ENCODE measurements around the gene MZT2A.
"Not testable (repeated sequence)": the region's sequence is repeated elsewhere in the genome, so short reads cannot be mapped to it uniquely, and the experiment has no call there.

- not testable (repeated sequence) for TF ChIP-seq CTCF, EZH2, EZH2phosphoT487 (IDR thresholded peaks at IDR 0.05)
Measured at GRCh38 chr2:131528981-131529863, 37.0 kb upstream of the MZT2A start.
